Kidney tubule cell (primary cell): ENCODE results near the gene GAPT.

Experiments
- DNase-seq: peaks from one replicate; pipeline ENCODE4 v3.0.0-alpha.2; 2018; ENCODE audit warnings: low spot score

GAPT gene

DNA sequence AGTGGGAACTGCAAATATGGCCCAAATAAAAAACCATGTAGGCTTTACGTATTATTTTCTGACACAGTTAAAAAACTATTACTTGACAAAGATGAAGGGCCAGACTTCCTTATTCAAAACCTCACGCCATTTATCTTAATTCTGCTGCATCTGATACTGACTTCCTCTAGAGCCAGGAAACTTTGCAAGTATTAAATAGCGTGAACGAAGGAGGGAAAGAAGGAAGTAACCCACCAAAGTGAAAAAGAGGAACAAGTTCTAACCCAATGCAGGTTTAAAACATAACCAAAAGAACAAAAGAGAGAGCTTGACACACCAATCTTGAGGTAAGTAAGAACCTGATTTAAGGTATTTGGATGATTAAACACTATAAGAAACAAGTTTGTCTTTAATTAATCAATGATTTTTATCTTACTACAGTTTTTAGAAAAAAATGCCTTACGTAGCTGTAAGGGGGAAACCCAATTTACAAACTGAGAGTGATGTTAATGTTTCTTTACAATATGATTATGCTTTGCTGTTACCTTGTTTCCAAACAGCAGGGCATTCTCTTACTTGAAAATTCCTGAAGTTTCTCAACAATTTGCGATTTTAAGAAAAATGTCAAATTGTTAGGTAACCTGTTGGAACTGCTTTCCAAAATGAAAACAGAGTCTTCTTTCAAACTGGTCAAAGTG is at the start of gene GAPT:
GAPT (plus strand) TSS at position 220 of the 677 bp plus-strand sequence. CDS start 3,102 bp downstream, outside the sequence.
- DNase-seq = no peak

DNA sequence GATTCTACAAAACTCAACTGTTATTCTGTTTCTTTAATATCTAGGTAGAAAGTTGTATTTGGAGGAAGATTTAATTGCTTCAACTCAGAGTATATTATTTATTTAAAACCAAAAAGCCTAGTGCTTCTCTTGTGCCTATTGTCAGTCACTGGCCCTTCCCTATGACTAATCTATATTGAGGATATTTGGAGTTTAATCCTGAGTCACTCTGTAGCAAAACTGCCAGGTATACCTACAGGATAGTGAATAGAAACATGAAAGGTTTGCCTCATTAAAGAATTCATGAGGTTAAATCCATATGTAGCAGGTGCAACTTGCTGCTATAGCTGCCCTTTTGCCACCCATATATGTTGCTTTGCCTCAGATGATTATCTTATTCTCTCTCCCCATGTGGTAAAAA is 46.4 kb upstream of the GAPT start:
- DNase-seq = peak; percentile 54

DNA sequence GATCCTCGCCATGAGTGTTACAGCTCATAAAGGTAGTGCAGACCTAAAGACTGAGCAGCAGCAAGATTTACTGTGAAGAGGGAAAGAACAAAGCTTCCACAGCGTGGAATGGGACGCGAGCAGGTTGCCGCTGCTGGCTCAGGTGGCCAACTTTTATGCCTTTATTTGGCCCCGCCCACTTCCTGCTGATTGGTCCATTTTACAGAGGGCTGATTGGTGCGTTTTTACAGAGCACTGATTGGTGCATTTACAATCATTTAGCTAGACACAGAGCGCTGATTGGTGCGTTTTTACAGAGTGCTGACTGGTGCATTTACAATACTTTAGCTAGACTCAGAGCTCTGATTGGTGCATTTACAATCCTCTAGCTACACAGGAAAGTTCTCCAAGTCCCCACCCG is 45.2 kb upstream of the GAPT start:
- no peak for DNase-seq

DNA sequence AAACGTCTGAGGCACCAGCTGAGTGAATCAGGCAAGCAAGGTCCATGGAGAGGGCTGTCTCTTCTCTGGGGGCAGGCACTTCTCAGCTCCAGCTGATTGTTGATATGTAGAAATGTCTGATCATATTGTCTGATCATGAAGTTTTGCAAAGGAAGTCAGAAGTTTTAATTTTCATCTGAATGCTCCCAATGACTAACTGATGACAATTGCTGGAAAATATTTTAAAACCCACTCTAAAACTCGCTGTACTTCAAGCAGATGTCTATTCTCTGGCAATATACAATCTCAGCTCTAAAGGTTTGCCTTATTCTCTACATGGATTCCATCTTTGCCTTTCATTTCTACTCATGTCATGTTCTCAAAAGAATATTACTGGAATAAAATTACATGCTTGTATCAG is 44.0 kb upstream of the GAPT start:
- peak; percentile 17 for DNase-seq

DNA sequence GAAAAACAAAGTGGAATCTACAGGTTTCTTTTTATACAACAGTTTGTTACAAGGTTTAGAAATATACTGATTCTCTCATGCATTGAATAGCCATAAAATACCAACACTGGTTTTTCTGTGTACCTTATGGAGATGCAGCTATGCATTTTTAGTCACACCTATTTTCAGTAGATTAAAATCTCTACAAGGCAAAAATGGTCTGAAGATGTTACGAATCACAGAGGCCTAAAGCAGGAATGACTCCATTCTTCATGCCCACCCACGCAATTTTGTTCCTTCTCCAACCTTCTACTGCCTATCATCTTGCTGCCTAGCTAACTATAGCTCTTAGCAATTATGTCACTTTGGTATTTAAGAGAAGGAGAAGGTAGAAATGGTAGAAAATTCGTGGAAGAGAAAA is 41.2 kb upstream of the GAPT start:
- peak; percentile 40 for DNase-seq

DNA sequence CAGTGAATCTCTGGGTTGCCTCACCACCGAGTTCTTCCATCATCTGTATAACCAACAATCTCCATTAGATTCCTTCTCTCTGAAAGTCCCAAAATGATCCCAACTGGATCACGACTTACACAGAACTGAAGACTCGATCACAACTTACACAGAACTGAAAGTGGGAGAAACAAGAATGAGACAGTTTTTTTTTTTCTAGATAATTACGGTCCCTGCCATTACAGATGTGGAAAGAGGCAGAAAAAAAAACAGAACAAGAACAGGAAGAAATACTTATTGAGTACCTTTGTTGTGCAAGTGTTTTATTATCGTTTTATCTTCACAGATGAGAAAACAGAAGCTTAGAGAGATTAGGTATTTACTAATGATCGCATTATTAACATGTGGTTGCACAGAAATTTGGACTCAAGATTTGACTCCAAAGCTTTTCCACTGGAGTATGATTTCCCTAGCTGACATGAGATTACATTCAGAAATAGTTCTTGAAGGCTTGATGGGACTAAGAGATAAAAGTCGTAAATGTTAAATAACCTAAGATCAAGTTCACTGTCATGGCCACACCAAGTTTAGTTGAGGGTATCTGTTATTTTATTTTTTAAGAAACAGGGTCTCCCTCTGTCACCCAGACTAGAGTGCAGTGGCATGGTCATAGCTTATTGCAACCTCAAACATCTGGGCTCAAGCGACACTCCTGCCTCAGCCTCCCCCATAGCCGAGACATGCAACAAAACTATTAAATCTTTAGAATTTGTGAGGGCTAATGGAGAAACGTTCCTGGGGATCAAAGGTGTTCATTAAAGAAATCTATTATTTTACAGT is 40.2 kb upstream of the GAPT start:
- peak; percentile 61 for DNase-seq

DNA sequence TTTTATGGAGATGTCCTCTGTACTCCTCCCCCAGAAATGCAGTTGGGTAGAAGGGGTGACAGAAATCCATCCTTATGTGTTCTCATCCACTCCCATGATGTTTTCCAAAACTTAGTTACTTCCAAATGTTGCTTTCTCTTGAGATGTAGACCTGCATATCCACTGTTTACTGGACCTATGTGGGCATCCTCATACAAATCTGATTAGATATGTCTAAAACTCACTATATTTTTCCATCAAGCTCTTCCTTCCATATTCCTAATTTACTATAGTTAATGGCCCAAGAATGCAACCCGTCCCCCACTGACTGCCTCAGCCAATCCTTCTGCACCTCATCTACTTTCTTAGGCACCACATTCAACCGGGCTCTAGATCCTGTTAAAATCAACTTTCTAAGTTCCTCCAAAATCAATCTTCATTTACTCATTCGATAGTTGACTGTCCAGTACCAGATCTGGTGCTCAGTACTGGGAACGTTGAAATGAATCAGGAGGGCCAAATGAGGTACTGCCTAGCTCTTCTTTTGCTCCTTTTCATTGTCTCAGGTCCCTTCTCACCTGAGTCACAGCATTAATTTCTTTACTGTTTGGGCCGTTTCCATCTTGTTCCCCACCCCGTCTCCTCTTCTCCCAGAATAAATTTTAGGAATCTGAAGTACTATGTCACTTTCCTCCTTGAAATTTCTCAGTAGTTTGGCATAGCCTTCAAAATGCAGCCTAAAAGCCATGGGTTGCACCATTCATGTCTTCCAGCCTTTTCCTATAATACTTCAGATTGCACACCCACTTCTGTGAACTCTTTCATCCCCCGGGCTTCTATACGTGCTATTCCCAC is 39.3 kb upstream of the GAPT start:
- peak; percentile 70 for DNase-seq

DNA sequence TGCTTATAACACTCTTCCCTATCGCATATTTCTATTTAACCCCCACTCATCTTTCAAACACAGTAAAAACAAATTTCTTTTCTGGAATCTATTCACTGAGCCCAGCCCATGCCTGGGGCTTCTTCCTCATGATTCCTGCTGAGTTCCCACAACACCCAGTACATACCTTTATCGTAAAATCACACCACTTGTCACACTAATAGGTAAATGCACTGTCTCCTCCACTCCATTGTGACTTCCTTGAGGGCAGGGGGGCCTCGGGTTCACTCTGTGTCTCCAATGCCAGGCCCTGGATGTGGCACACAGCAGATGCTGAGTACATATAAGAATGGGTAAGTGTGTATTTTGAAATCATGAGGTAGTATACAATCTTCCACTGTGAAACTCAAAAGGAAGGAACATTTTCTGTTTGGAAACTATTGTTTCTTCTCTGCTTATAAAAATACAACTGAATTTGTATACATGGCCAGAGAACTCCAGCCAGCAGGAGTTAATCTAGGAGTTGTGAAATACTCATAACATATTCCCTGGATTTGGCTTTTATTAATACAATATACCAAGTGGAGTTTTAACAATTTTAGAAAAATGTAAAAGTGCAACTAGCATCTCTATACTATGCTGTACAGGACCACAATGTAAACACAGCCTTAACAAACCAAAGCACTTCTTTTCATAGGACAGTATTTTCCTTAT is 38.5 kb upstream of the GAPT start:
- DNase-seq = no peak

DNA sequence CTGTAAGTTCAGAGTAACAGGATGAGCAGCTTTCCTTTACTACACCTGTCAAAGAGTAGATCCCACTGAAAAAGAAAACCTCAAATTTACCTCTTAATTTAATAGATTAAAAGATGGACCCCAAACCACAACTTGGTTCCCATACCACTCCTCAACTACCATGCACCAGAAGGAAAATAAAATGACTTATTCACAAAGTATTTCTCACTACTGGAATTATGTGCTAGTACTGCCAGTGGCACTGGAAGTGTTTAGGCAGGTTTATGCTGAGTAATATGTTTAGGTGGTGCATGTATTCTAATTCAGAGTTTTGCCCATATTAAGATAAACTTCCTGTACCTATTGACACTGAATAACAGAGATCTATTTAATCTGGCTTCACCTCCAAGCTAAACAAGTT is 37.9 kb upstream of the GAPT start:
- peak; percentile 37 for DNase-seq

DNA sequence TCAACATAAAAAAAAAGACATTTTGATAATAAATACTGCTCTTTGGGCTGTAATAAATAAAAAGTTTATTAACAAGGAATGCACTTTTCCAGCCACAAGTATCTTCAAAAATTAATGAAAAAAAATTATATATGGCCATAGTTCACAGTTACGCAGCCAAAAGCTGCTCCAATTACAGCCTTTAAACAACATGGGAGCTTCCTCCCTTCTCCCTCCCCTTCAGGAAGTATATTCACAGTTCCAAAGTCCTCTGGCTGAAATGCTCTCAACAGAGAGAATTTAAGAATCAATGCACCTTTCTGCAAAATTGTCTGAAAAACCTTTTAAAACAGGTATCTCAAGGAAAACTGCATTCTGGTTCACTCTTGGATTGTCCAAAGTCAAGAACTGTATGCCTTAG is 37.2 kb upstream of the GAPT start:
- peak; percentile 31 for DNase-seq

DNA sequence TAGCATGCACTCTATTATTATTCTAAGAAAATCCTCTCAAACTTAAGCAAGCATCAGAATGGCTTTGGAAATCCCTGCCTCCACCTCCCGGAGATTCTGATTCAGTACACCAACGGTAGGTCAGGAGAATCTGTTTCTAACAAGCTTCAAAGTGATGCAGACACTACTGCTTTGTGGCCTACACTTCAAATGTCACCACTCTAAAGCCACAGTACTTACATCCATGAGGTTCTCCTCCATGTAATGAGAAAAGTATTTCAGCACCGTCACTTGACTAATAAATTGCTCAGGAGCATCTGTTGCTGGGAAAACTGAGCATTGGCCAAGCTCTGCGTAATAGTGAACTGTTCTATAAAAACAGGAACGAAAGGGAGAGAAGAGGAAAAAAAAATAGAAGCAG is 36.2 kb upstream of the GAPT start:
- peak; percentile 28 for DNase-seq

DNA sequence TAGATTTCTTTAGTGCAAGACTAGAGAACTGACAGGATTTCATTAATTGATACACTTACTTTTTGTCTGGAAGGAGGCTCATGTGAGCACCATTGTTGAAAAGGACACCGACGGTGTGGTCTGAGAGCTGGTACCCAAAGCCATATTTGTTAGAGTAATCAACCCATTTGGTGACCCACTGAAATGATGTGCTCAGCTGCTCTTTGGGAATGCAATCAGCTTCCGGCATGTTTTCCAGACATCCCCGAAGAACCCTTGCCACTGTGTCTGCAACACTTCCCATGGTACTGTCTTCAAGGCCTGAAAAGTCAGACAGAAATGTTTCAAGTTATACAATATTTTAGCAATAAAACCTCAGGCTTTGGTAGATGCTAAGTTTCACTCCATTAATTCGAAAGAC is 35.8 kb upstream of the GAPT start:
- peak; percentile 24 for DNase-seq

DNA sequence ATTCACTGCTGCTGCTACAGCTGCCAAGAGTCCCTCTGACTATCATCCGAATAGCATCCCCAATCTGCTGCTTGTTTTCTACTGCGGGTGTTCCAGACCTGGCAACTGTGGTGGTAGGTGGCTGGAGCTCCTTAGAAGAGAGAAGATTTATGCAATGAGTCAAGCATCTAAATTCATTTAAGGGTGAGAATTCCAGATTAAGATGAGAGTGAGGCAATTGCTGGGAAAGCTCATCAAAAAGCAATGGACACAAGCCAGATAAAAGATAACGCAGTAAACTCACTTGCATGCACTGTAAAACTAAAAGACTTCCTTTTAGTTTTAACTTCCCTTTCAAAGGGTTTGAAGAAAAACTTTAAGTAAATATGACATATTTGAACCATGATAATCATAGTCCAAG is 35.2 kb upstream of the GAPT start:
- DNase-seq = peak; percentile 30

DNA sequence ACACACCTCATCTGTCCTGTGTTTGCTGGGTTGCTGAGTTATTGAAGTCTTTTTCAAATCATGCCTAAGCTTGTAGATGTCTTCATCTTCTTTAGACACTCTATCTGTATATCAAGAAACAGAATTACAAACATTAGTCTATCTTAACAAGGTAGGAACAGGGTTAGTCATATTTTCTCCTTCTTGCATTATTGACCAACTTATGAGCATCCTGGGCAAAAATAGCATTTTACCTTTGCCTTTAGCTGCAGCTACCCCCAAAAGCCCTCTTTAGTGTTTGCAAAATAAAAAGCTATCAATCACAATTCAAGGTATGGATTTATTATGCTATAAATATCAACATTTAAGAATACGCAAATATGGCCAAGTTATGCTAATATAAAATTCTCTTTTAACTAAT is 34.7 kb upstream of the GAPT start:
- peak; percentile 29 for DNase-seq

DNA sequence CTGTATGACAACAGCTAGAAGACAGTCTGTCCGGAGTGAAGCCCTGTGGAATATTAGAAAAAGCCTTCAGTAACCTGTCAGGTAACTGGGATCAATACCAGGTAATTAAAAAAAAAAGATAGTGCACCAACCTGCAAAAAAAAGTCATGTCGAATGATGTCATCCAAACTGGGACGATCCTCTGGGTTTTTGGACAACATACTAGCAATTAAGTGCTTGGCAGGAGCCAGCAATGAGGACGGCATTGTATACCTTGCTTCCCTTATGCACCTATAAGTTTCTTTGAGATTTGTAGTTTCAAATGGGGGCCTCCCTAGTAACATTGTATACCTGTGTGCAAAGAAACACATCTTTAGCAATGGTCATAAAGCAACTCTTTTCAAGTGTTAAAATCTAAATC is 34.2 kb upstream of the GAPT start:
- peak; percentile 55 for DNase-seq

DNA sequence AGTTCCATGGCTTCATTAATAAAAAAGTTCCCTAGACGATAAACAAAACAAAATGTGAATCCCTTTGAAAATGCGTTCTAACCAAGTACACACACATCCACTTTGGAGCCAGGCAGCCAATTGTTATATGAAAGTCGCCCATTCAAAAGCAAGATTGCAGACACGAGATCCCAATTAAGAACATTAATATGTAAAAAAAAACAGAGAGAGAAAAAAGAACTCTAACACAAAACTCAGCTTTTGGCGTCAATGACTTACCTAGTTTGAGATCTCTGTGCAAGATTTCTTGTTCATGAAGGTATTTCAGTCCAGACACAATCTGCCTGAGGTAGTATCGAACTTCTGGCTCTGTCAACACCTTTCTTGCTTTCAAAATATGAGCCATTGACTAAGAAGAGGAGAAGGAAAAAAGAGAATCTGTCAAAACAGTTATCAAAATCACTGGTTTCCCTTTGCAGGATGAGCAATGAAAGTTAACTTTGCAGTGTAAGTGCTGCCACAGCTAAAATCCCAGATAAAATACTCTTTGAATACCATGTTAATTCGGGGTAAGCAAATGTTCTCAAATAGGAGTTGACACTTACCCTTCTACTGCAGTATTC is 33.0 kb upstream of the GAPT start:
- DNase-seq = no peak

DNA sequence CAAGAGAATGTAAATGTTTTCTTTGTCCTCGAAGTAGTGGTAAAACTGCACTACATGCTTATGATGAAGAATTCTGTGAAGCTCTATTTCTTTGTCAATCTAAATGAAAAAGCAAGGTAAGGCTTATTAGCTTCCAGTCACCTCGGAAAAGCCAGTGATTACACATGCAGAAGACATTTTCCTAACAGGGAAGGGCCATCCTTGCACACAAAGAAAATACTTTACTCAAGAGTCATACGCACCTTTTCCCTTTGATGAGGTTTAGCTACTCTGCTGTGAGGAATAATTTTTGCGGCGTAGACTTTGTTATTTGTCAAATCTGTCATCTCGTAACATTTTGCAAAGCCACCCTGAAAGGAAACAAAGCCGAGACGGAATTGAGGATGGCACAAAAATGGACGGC is 32.5 kb upstream of the GAPT start:
- DNase-seq = peak; percentile 79

DNA sequence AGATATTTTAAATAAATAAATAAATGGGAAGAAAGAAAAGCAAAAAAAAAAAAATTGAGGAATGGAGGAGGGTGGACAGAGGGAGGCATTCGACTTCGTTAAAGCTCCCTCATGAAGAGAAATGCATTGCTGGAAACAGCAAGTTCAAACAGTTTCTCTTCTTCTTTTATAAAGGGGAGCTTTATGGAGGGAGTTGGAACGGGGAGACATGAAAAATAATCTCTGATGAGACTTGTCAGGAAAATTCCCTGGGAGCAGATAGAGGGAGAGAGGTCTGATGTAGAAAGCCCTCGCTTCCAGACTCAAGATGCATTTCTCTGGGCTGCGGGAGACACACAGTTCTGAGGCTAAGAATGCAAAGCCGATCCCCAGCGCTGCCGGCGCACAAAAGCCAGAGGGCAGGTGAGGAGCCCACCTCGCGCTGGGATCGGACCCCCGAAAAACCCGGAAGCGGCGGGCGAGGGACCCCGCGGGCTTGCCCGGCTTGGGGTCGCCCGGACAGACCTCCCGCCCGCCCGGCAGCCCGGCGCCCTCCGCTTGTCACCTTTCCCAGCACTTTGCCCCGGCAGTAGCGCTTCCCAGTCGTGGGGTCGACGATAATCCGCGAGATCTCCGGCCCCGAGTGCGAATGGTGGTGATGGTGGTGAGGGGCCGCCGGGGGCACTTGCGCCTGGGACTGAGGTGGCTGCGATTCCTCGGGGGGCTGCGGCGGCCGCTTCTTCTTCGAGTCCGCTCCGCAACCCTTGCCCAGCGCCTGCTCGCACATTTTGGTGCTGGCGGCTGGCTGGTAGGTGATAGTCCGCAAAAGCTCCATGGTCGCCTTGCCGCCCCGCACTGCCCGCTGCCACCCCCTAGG is 31.9 kb upstream of the GAPT start:
- DNase-seq = peak; percentile 63

DNA sequence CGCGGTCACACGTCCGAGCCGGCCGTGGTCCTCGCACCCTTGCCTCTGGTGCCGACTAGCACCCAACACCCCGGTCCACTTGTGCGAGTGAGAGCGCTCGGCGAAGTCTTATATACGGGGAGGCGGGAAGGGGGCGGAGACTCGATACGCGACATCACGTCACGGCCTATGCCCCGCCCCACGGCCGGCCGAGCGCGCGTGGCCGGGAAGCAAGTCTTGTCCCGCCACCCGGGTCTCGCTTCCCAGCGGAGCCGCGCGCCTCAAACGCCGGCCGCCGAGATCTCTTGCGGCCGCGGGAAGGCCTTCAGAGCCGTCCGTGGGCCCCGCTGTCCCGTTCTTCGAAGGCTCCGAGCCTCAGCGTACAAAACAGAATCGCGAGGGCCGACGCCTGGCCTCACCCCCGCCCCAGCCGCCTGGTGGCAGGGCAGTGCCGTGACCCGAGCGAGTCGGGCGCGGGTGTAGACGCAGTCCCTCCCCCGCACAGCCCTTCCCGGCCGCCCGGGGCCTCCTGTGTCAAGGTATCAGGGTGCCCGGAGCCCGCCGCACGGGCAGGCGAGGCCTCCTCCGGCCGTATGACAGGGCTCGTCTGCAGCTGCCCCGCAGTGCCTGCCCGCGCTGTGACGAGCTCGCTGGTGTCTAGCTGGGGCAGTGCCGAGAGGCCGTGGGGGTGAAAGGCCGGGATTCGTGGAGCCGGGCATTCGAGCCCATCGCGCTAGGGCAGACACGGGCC is 31.1 kb upstream of the GAPT start, which contains the start of gene PLK2:
PLK2 (minus strand) TSS at position 85 of the 730 bp plus-strand sequence. CDS start 127 bp downstream, outside the sequence.
- DNase-seq = peak; percentile 94
